CD4-positive, alpha-beta T cell treated with Interleukin-15 for 1 hour (primary cell): ENCODE data around the gene INHBE.
"Not testable (repeated sequence)": the region's sequence is repeated elsewhere in the genome, so short reads cannot be mapped to it uniquely, and the experiment has no call there.

Experiments used
- DNase-seq: peaks from one replicate; pipeline ENCODE4 v3.0.0-alpha.2; 2020

INHBE gene

GRCh38 chr12:57476993-57477709, 22.0 kb downstream of the INHBE start:
- no peak for DNase-seq

GRCh38 chr12:57477710-57478681, 22.9 kb downstream of the INHBE start:
- peak; percentile 81 for DNase-seq

DNA sequence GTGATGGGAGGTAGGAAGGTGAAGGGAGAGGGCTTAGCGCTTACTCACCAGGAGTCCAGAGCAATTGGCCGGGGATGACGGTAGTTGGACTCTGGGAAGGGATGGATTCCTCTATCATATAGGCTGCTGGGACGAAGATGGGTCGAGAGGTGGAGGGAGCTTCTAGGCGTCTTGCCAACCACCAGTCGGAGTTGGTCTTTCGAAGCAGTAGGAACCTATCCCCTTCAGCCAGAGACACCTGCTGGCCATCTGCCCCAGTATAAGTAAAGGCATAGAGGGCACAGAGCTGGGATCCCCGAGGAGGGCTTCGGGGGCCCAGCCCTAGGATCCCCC, 23.9 kb downstream of the INHBE start:
- no peak for DNase-seq

DNA sequence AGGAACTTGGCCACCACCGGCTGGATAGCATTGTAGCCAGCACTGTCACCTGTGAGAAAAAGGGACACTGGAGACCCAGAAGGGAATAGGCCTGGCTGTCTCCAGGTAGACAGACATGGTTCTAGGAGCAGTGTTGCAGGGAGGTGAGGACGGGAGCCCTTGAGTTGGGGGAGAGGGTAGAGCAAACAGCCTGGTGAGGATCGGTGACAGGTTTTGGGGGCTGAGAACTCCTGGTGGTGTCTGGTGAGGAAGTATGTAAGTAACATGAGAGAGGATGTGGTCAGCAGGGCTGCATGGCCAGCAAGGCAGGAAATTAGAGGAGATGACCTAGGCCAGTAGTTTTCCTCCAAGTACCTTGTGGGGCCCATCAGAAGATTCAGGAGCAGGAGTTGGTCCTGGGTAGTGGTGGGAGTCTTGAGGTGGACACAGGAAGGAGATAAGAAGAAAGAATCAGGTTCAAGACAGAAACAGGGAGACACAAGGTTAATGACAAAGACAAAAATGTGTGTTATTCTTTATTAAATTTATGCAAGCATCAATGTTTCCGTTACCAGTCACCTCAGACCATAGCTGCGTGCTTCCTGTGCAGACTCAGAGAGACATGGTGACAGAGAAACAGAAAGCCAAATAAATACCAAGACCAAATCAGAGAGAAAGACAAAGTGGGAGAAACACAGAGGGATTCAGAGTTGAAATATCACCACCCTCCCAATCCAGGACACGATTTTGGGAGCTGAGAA, 24.4 kb downstream of the INHBE start, which contains the start of gene ARHGAP9:
ARHGAP9 (minus strand) TSS at position 491 of the 740 bp plus-strand sequence; CDS start at position 31, 460 bp downstream.
- DNase-seq: peak; percentile 81

GRCh38 chr12:57481671-57482070, 26.6 kb downstream of the INHBE start:
- DNase-seq: no peak

GRCh38 chr12:57483466-57483865, 28.4 kb downstream of the INHBE start:
- no peak for DNase-seq

- DNase-seq: no peak
Measured at GRCh38 chr12:57485695-57486094, 30.6 kb downstream of the INHBE start.

DNA sequence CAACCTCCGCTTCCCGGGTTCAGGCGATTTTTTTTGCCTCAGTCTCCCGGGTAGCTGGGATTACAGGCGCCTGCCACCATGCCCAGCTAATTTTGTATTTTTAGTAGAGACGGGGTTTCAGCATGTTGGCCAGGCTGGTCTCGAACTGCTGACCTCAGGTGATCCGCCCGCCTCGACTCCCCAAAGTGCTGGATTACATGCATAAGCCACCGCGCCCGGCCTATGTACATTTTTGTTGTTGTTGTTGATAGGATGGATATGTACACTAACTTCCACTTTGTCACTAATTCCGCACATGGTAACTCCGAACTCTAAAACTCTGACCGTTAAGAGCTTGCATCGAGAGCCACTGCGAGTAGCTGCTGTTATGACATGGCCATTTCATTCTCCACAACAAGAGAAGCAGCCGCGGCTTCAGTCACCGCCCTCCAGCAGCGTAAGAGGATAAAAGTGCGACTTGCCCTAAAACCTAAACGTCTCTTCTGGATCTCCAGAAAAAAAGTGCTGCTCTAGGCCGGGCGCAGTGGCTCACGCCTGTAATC, 32.0 kb downstream of the INHBE start:
- DNase-seq: no peak

DNA sequence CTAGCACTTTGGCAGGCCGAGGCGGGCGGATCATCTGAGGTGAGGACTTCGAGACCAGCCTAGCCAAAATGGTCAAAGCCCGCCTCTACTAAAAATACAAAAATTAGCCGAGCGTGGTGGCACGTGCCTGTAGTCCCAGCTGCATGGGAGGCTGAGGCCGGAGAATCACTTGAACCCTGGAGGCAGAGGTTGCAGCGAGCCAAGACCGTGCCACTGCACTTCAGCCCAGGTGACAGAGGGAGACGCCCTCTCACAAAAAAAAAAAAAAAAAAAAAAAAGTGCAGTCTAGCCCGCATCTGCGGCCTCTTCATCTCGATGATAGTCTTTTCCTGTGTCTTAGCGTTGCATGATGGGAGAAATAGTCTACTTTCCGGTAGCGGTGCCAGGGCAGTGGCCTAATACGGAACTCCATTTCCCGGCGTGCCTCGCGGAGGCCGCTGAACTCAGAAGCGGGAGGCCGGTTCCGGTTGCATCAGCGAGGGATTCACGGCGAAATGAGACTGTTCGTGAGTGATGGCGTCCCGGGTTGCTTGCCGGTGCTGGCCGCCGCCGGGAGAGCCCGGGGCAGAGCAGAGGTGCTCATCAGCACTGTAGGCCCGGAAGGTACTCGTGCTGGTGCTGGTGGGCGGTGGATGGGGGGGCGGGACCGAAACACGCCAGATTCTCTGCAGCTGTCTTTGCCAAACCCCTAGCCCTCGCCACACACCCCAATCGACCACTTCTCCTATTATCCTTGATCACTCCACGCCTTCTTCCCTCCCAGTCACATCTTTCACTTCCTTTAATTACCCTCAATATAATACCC, 32.7 kb downstream of the INHBE start, which contains the start of gene MARS1:
MARS1 (plus strand) TSS at position 472 of the 805 bp plus-strand sequence; CDS start at position 495, 23 bp downstream.
- DNase-seq: peak; percentile 94

- DNase-seq: no peak
Measured at GRCh38 chr12:57488402-57489156, 33.5 kb downstream of the INHBE start.

- no peak for DNase-seq
Measured at GRCh38 chr12:57489157-57489641, 34.1 kb downstream of the INHBE start.

GRCh38 chr12:57490126-57490525, 35.0 kb downstream of the INHBE start:
- no peak for DNase-seq

GRCh38 chr12:57491393-57492280, 36.5 kb downstream of the INHBE start:
- no peak for DNase-seq

- DNase-seq: not testable (repeated sequence)
Measured at GRCh38 chr12:57495051-57495701, 40.1 kb downstream of the INHBE start.

DNA sequence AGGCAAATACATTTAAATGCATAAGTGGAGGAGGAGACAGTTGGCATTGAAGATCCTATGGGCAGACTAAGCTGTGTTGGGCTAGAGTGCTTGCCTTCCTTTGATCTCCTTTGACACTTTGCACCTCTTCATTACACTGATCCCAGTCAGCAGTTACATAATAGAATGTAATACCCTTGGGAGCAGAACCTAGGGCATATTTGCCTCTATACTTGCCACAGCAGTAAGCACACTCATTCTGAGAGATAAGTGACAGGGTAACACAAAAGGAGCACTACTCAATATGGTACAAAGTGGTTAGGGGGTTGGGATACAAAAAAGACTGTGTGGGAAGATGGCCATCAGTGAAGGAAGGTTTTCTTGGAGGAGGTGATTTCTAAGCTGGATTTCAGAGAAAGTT, 41.7 kb downstream of the INHBE start:
- no peak for DNase-seq

DNA sequence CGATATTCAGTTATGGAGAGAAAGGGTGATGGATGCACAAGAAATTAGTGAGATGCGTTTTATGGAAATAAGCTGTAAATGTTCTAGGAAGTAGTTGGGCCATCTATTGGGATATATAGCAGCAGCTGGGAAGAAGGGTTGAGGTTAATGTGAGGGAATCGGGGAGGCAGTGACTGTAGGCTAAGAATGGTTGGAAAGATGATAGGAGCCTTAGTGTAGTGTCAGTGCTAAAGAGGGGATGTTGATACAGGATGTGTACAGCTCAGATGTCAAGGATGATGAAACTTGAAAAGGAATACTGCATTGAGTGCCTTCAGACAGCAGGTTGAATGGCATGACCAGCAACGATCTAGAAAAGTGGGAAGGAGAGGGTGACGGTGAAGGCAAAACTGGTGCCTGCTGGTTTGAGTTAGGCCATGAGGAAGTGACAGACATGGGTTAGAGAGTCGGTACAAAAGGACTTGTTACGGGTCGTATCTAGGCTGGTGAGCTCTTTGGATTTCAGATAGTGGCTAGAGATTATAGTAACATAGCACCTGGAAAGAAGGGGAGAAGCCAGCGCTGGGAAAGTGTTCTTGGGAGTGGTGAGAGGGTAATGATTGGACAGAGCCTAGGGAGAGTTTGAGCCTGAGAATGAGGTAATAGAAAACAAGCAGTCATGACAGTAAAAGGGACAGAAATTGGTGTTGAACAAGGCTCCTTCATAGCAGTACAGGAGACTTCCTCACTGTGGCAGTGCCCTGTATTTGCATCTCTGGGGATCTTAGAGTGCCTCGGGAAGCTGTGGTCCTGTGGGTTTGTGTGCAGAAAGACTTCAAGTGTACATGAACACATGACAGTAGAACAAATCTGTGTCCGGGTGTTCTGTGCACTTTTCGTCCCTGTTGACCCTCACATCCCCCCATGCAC, 42.4 kb downstream of the INHBE start:
- DNase-seq: no peak

DNA sequence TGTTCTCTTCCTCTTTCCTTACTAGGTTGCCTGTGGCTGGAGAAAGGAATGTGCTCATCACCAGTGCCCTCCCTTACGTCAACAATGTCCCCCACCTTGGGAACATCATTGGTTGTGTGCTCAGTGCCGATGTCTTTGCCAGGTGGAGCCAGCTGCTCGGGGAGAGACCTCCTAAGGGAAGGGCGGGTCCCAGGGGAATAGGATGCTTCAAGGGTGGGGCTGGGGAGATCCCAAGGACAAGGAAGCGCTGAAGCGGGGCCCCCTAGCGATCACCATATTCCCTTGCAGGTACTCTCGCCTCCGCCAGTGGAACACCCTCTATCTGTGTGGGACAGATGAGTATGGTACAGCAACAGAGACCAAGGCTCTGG, 43.0 kb downstream of the INHBE start:
- no peak for DNase-seq

DNA sequence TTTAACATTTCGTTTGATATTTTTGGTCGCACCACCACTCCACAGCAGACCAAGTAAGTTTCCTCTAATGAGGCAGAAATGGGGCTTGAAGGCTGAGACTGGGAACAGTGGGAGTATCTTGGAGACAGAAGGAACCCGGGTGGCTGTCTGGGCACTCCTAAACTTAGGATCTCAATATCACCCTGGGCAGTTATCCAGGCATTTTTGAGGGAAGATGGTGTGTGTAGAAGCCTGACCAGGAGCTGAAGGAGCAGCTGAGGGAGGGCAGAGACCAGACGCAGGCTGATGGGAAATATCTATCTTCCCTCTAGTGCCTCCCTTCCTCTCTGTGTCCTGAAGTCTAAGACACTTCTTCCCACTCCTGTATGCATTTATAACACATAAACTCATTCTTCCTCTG, 43.5 kb downstream of the INHBE start:
- DNase-seq: no peak
